ENCODE measurements around the gene BCAR1.
A peak's percentile ranks its signal among the peaks of the same experiment; 100 is the strongest.
"Not testable (repeated sequence)": the region's sequence is repeated elsewhere in the genome, so short reads cannot be mapped to it uniquely, and the experiment has no call there.

BCAR1 gene

DNA sequence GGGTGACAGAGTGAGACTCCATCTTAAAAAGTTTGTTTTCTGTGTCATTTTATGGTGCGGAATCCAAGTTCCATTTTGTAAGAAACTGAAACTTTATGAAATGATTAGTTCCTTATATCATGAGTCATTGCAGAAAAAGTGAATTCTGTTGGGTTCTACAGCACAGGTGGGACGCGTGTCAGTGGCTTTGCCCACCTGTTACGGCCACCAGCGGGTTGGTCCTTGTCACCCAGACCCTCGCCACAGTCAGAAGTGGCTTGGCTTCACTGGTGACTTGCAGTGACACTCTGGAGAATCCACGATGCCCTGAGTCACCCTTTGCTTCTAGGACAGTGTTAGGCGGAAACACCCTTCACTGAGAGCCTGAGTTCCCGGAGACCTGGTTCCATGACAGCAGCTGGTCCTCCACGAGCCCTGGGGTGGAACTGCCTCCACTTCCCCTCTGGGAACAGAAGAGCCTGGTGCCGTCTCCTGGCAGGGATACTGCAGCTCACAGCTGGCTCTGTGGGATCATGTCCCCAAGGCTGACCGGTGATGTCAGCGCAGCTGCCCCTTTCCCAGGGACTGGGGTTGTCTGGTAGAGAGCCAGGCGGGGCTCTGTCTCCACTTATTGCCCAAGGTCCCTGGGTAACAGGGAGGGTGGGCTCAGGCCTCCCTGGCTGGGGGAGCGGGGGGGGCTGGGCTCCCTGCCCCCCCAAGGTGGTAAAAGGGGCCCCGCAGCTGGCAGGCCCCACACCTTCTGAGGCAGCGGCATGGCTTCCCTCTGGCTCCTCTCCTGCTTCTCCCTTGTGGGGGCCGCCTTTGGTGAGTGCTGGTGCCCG is 33.0 kb downstream of the BCAR1 start, which contains the start of gene CTRB1:
TSS of gene CTRB1 (plus strand) at position 733 of the 821 bp plus-strand sequence. CDS start at position 753, 20 bp downstream.
- peak within 1 kb of the TSS in 1 of 2 experiments; percentile 43; a peak in 2 of 4 replicates for H3K4me3 ChIP-seq (ENCODE audit: low read depth in 1 of 2, low read length in 2 of 2)
- H3K27ac ChIP-seq (ENCODE audit: low read length) = peak within 1 kb of the TSS; percentile 86
- H3K36me3 ChIP-seq (ENCODE audit: insufficient read depth, low read length) = no peaks in the 10 kb centered on the region
- no peaks in the 10 kb centered on the region for H4K20me1 ChIP-seq (ENCODE audit: insufficient read depth, low read length)
- no peak for TF ChIP-seq EZH2 (IDR thresholded peaks at IDR 0.05; ENCODE audit: borderline replicate concordance, low read depth, low read length, severe bottlenecking)
- H3K79me2 ChIP-seq (ENCODE audit: insufficient read depth, low read length) = no peaks in the 10 kb centered on the region
- ATAC-seq (ENCODE audit: insufficient read depth, low read depth) = no peak
- H3K9ac ChIP-seq (ENCODE audit: low read depth, low read length) = peak within 1 kb of the TSS; percentile 39
- H3K4me1 ChIP-seq (ENCODE audit: insufficient read depth, low read length) = peaks cover 19% of the 10 kb centered on the region
- no peaks in the 10 kb centered on the region for H3K27me3 ChIP-seq (ENCODE audit: insufficient read depth, low read length, poor library complexity)
- H2AFZ ChIP-seq (ENCODE audit: low read depth, low read length) = peak within 1 kb of the TSS; percentile 92
- H3K9me3 ChIP-seq (ENCODE audit: insufficient read depth, low read length, severe bottlenecking) = no peaks in the 10 kb centered on the region
- DNase-seq = no peak
- peak within 1 kb of the TSS; percentile 74 for H3K4me2 ChIP-seq (ENCODE audit: insufficient read depth, low read length)

- DNase-seq (no peak), ATAC-seq (ENCODE audit: insufficient read depth, low read depth) (no peak)
- Histone ChIP-seq H3K79me2 (ENCODE audit: insufficient read depth, low read length) (no peaks in the 10 kb centered on the region), H4K20me1 (ENCODE audit: insufficient read depth, low read length) (no peaks in the 10 kb centered on the region), H3K9ac (ENCODE audit: low read depth, low read length) (no peak overlapping the region), H3K27me3 (ENCODE audit: insufficient read depth, low read length, poor library complexity) (no peaks in the 10 kb centered on the region), H3K27ac (ENCODE audit: low read length) (no peak overlapping the region), H2AFZ (ENCODE audit: low read depth, low read length) (no peak overlapping the region), H3K36me3 (ENCODE audit: insufficient read depth, low read length) (no peaks in the 10 kb centered on the region), H3K4me3 (ENCODE audit: low read depth in 1 of 2, low read length in 2 of 2) (no peak overlapping the region), H3K4me1 (ENCODE audit: insufficient read depth, low read length) (peaks cover 19% of the 10 kb centered on the region), H3K9me3 (ENCODE audit: insufficient read depth, low read length, severe bottlenecking) (no peaks in the 10 kb centered on the region), H3K4me2 (ENCODE audit: insufficient read depth, low read length) (no peak overlapping the region)
- TF ChIP-seq, protein P1, sequence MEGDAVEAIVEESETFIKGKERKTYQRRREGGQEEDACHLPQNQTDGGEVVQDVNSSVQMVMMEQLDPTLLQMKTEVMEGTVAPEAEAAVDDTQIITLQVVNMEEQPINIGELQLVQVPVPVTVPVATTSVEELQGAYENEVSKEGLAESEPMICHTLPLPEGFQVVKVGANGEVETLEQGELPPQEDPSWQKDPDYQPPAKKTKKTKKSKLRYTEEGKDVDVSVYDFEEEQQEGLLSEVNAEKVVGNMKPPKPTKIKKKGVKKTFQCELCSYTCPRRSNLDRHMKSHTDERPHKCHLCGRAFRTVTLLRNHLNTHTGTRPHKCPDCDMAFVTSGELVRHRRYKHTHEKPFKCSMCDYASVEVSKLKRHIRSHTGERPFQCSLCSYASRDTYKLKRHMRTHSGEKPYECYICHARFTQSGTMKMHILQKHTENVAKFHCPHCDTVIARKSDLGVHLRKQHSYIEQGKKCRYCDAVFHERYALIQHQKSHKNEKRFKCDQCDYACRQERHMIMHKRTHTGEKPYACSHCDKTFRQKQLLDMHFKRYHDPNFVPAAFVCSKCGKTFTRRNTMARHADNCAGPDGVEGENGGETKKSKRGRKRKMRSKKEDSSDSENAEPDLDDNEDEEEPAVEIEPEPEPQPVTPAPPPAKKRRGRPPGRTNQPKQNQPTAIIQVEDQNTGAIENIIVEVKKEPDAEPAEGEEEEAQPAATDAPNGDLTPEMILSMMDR (IDR thresholded peaks at IDR 0.05; ENCODE audit: borderline replicate concordance, extremely low read depth, low read length, poor library complexity, severe bottlenecking) = no peak
- no peak for TF ChIP-seq EZH2 (IDR thresholded peaks at IDR 0.05; ENCODE audit: borderline replicate concordance, low read depth, low read length, severe bottlenecking)
Observed at GRCh38 chr16:75217389-75217851, 34.0 kb downstream of the BCAR1 start.

GRCh38 chr16:75216576-75216975 is 34.8 kb downstream of the BCAR1 start:
- Histone ChIP-seq H3K79me2 (ENCODE audit: insufficient read depth, low read length) (no peaks in the 10 kb centered on the region), H3K4me3 (ENCODE audit: low read depth in 1 of 2, low read length in 2 of 2) (no peak overlapping the region), H3K9me3 (ENCODE audit: insufficient read depth, low read length, severe bottlenecking) (no peaks in the 10 kb centered on the region), H3K4me2 (ENCODE audit: insufficient read depth, low read length) (no peak overlapping the region), H2AFZ (ENCODE audit: low read depth, low read length) (no peak overlapping the region), H3K27ac (ENCODE audit: low read length) (no peak overlapping the region), H3K36me3 (ENCODE audit: insufficient read depth, low read length) (no peaks in the 10 kb centered on the region), H3K27me3 (ENCODE audit: insufficient read depth, low read length, poor library complexity) (no peaks in the 10 kb centered on the region), H3K9ac (ENCODE audit: low read depth, low read length) (no peak overlapping the region), H3K4me1 (ENCODE audit: insufficient read depth, low read length) (peaks cover 19% of the 10 kb centered on the region), H4K20me1 (ENCODE audit: insufficient read depth, low read length) (no peaks in the 10 kb centered on the region)
- TF ChIP-seq, protein P1 (IDR thresholded peaks at IDR 0.05; ENCODE audit: borderline replicate concordance, extremely low read depth, low read length, poor library complexity, severe bottlenecking) = no peak
- TF ChIP-seq EZH2 (IDR thresholded peaks at IDR 0.05; ENCODE audit: borderline replicate concordance, low read depth, low read length, severe bottlenecking) = no peak
- ATAC-seq (ENCODE audit: insufficient read depth, low read depth) = no peak
- DNase-seq = no peak

DNA sequence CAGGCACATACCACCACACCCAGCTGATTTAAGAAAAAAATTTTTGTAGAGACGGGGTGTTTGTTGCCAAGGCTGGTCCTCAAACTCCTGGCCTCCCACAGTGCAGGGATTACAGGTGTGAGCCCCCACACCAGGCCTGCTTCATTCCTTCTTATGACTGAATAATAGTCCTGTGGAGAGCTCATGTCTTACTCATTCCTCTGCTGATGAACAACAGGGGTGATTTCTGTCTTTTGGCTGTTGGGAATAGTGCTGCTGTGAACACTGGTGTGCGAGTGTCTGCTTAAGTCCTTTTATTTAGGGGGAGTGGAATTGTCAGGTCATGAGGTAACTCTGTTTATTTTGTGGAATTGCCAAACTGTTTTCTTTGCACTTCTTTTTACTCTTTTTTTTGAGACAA is 35.3 kb downstream of the BCAR1 start:
- ATAC-seq (ENCODE audit: insufficient read depth, low read depth) (no peak), DNase-seq (no peak)
- Histone ChIP-seq H3K4me2 (ENCODE audit: insufficient read depth, low read length) (no peak overlapping the region), H3K27me3 (ENCODE audit: insufficient read depth, low read length, poor library complexity) (no peaks in the 10 kb centered on the region), H2AFZ (ENCODE audit: low read depth, low read length) (no peak overlapping the region), H3K36me3 (ENCODE audit: insufficient read depth, low read length) (no peaks in the 10 kb centered on the region), H3K4me1 (ENCODE audit: insufficient read depth, low read length) (peaks cover 19% of the 10 kb centered on the region), H3K9me3 (ENCODE audit: insufficient read depth, low read length, severe bottlenecking) (no peaks in the 10 kb centered on the region), H4K20me1 (ENCODE audit: insufficient read depth, low read length) (no peaks in the 10 kb centered on the region), H3K9ac (ENCODE audit: low read depth, low read length) (no peak overlapping the region), H3K27ac (ENCODE audit: low read length) (no peak overlapping the region), H3K79me2 (ENCODE audit: insufficient read depth, low read length) (no peaks in the 10 kb centered on the region), H3K4me3 (ENCODE audit: low read depth in 1 of 2, low read length in 2 of 2) (no peak overlapping the region)
- TF ChIP-seq EZH2 (IDR thresholded peaks at IDR 0.05; ENCODE audit: borderline replicate concordance, low read depth, low read length, severe bottlenecking) = no peak
- TF ChIP-seq, protein P1 (IDR thresholded peaks at IDR 0.05; ENCODE audit: borderline replicate concordance, extremely low read depth, low read length, poor library complexity, severe bottlenecking) = no peak

DNA sequence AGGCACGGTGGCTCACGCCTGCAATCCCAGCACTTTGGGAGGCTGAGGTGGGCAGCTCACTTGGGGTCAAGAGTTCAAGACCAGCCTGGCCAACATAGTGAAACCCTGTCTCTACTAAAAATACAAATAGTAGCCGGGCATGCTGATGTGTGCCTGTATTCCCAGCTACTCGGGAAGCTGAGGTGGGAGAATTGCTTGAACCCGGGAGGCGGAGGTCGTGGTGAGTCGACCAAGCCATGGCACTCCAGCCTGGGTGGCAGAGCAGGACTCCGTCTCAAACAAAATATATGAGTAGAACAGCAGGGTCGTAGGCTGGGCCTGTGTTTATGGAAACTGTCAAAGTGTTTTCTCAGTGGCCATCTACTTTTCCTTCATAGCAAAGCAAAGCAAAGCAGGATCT is 40.1 kb downstream of the BCAR1 start:
- ATAC-seq (ENCODE audit: insufficient read depth, low read depth) = not testable (repeated sequence)

More for the DNA sequence above, 40.1 kb downstream of the BCAR1 start:
- H3K4me1 ChIP-seq (ENCODE audit: insufficient read depth, low read length); H3K9me3 ChIP-seq (ENCODE audit: insufficient read depth, low read length, severe bottlenecking); H2AFZ ChIP-seq (ENCODE audit: low read depth, low read length); H3K27me3 ChIP-seq (ENCODE audit: insufficient read depth, low read length, poor library complexity); H3K4me3 ChIP-seq (ENCODE audit: low read depth in 1 of 2, low read length in 2 of 2); H3K9ac ChIP-seq (ENCODE audit: low read depth, low read length); H3K36me3 ChIP-seq (ENCODE audit: insufficient read depth, low read length); DNase-seq; H3K27ac ChIP-seq (ENCODE audit: low read length); H3K4me2 ChIP-seq (ENCODE audit: insufficient read depth, low read length); H4K20me1 ChIP-seq (ENCODE audit: insufficient read depth, low read length); H3K79me2 ChIP-seq (ENCODE audit: insufficient read depth, low read length): not testable (repeated sequence)

Data from DND-41 (cell line).